HUES6 (cell line): ENCODE measurements around the gene XRCC6.
"Not testable (repeated sequence)": the region's sequence is repeated elsewhere in the genome, so short reads cannot be mapped to it uniquely, and the experiment has no call there.

Experiments used
- H3K27ac ChIP-seq: 2 replicates; pipeline ENCODE4 v1.7.0; 2013; ENCODE audit warnings: low read depth, mild to moderate bottlenecking, low read length, inconsistent platforms
- H3K27me3 ChIP-seq: 2 replicates; pipeline ENCODE4 v1.6.1; 2013; ENCODE audit warnings: low read length; ENCODE audit not compliant: control insufficient read depth, insufficient read depth
- H3K36me3 ChIP-seq: 2 replicates; pipeline ENCODE4 v1.6.1; 2013; ENCODE audit warnings: low read length; ENCODE audit not compliant: control insufficient read depth, insufficient read depth
- H3K4me1 ChIP-seq: 2 replicates; pipeline ENCODE4 v1.6.1; 2013; ENCODE audit warnings: low read length; ENCODE audit not compliant: control insufficient read depth, insufficient read depth
- H3K4me3 ChIP-seq: 2 replicates; pipeline ENCODE4 v1.5.1; 2013; ENCODE audit warnings: low read depth, low read length
- H3K9ac ChIP-seq: one replicate; pipeline ENCODE4 v1.6.1; 2013; ENCODE audit warnings: mild to moderate bottlenecking, low read length
- H3K9me3 ChIP-seq: 2 replicates; pipeline ENCODE4 v1.6.1; 2013; ENCODE audit warnings: low read depth, low read length; ENCODE audit not compliant: control insufficient read depth, insufficient read depth

XRCC6 gene

GRCh38 chr22:41582694-41583093, 38.4 kb upstream of the XRCC6 start:
- Histone ChIP-seq H3K27me3 (no peaks in the 10 kb centered on the region), H3K36me3 (peaks cover 12% of the 10 kb centered on the region), H3K9ac (no peak overlapping the region), H3K27ac (no peak overlapping the region), H3K4me1 (peaks cover 2% of the 10 kb centered on the region; the same call in 1 of the 2 replicates), H3K4me3 (no peak overlapping the region), H3K9me3 (no peaks in the 10 kb centered on the region)

DNA sequence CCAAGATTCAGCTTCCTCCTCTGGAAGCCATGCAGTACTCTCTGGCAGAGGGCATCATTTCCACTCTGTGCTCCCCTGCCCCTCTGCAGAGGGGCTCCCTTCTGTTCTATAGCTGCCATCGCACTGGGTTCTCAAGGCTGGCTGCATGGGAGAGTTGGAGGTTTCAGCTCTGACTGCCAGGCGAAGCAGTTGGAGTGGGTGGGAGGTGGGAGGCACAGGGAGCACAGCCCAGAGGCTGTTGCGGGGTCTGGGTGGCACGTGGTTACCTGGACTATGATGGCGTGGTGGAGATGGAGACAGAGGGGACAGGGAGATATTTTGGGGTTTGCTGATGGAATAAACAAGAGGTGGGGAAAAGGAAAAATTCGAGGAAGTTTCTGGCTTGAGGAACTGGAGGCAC, 36.2 kb upstream of the XRCC6 start:
- no peak overlapping the region for H3K9ac ChIP-seq
- H3K4me3 ChIP-seq: no peak overlapping the region
- H3K36me3 ChIP-seq: peaks cover 12% of the 10 kb centered on the region
- H3K4me1 ChIP-seq: peaks cover 12% of the 10 kb centered on the region; the same call in 1 of the 2 replicates
- H3K27me3 ChIP-seq: no peaks in the 10 kb centered on the region
- no peaks in the 10 kb centered on the region for H3K9me3 ChIP-seq
- no peak overlapping the region for H3K27ac ChIP-seq

- Histone ChIP-seq H3K9me3 (no peaks in the 10 kb centered on the region), H3K9ac (no peak overlapping the region), H3K27ac (no peak overlapping the region), H3K4me3 (no peak overlapping the region), H3K4me1 (peaks cover 12% of the 10 kb centered on the region; the same call in 1 of the 2 replicates), H3K27me3 (no peaks in the 10 kb centered on the region), H3K36me3 (peaks cover 12% of the 10 kb centered on the region)
Measured at GRCh38 chr22:41585898-41586297, 35.2 kb upstream of the XRCC6 start.

GRCh38 chr22:41587347-41587723, 33.8 kb upstream of the XRCC6 start:
- Histone ChIP-seq H3K27me3 (no peaks in the 10 kb centered on the region), H3K27ac (no peak overlapping the region), H3K9me3 (no peaks in the 10 kb centered on the region), H3K36me3 (peaks cover 10% of the 10 kb centered on the region), H3K4me3 (no peak overlapping the region), H3K4me1 (peaks cover 12% of the 10 kb centered on the region; the same call in 1 of the 2 replicates), H3K9ac (no peak overlapping the region)

- Histone ChIP-seq H3K36me3 (peaks cover 3% of the 10 kb centered on the region; the same call in 1 of the 2 replicates), H3K4me1 (peaks cover 10% of the 10 kb centered on the region; the same call in 1 of the 2 replicates), H3K9me3 (peaks cover 4% of the 10 kb centered on the region; the same call in 1 of the 2 replicates), H3K4me3 (peak within 1 kb of the TSS; percentile 95), H3K27me3 (no peaks in the 10 kb centered on the region), H3K9ac (peak within 1 kb of the TSS; percentile 71), H3K27ac (peak within 1 kb of the TSS; percentile 59; the same call in 1 of the 2 replicates)
Measured at GRCh38 chr22:41589391-41590241, 31.5 kb upstream of the XRCC6 start, which contains the start of gene PMM1. Gene PMM1, minus strand, starts transcription at chr22:41589840. Its CDS starts 35 bp downstream, at chr22:41589805.

GRCh38 chr22:41593336-41593960, 27.6 kb upstream of the XRCC6 start:
- H3K36me3 ChIP-seq, H3K9ac ChIP-seq, H3K27me3 ChIP-seq, H3K4me3 ChIP-seq, H3K27ac ChIP-seq, H3K9me3 ChIP-seq, H3K4me1 ChIP-seq: not testable (repeated sequence)

- Histone ChIP-seq H3K9me3 (peaks cover 4% of the 10 kb centered on the region; the same call in 1 of the 2 replicates), H3K27ac (no peak overlapping the region), H3K4me3 (no peak overlapping the region), H3K36me3 (peaks cover 7% of the 10 kb centered on the region), H3K27me3 (no peaks in the 10 kb centered on the region), H3K9ac (no peak overlapping the region), H3K4me1 (no peaks in the 10 kb centered on the region)
Measured at GRCh38 chr22:41595703-41596102, 25.4 kb upstream of the XRCC6 start.

DNA sequence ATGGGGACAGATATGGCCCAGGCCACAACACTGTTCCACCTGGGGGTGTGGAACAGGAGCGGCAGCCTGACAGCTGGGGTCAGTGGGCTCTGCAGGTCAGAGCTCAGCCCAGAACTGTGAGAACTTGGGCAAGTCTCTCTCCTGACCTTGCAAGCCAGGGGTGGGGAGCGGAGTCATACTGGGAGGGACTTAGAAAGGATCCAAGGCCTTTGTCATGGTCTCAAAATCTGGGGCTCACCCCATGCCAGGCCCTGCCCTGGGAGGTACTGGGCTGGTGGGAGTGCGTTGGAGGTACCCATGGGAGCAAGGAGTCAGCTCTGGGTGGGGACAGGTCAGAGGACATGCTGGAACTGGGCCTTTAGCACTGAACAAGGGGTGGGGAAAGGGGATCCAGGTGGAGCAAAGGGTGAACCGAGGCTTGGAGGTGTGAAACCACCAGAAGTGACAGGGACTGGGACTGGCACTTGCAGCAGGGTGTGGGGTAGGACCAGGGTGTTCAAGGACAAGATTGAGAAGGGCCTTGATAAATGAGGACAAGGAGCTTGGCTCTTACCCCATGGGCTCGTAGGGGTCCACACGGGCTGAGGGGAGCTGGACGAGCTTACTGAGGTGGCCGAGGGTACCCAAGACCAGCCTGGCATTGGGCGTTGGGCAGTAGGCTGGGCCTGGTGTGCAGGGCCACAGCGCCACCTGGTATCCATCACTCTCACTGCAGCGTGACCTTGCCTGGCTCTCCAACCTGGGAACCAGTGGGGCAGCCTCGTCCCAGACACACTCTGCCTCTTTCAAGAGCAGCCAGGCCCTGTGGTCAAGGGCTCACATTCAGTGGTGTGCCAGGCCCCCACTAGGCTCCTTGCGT, 24.1 kb upstream of the XRCC6 start:
- Histone ChIP-seq H3K27me3 (no peaks in the 10 kb centered on the region), H3K9ac (no peak overlapping the region), H3K4me1 (no peaks in the 10 kb centered on the region), H3K27ac (no peak overlapping the region), H3K36me3 (peaks cover 18% of the 10 kb centered on the region), H3K4me3 (no peak overlapping the region), H3K9me3 (peaks cover 4% of the 10 kb centered on the region; the same call in 1 of the 2 replicates)

DNA sequence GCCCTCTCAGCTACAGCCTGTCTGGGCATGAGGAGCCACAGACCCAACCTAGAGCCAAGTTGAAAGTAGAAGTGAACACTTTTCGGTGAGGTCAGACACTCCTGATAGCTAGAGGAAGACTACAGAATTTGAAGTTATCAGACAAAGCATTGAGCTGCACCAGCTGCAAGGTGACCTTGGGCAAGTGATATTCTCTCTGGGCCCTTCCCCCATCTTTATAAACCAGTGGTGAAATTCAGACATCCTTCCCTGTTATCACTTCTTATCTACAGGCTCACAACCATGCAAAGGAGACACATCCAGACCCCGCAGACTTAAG, 23.5 kb upstream of the XRCC6 start:
- H3K27ac ChIP-seq: no peak overlapping the region
- H3K4me1 ChIP-seq: no peaks in the 10 kb centered on the region
- peaks cover 24% of the 10 kb centered on the region for H3K36me3 ChIP-seq
- no peak overlapping the region for H3K9ac ChIP-seq
- H3K27me3 ChIP-seq: no peaks in the 10 kb centered on the region
- peaks cover 4% of the 10 kb centered on the region; the same call in 1 of the 2 replicates for H3K9me3 ChIP-seq
- H3K4me3 ChIP-seq: no peak overlapping the region

DNA sequence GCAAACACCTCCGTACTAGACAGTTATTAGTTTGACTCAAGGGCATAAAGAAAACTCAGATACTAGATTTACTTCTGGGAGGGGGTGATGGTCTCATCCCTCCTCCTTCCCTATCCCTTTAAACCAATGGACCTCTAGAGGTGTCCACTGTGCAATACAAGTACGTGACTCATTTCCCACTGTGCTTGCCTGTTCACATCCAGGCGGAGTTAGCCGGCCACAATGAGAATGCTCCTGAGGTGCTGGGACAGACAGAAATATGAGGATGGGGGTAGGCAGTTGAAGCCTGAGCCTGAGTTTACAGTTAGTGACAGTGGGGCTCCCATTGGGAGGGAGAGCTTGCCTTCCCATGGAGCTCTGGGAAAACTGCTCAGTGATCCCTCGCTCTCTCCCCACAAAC, 23.0 kb upstream of the XRCC6 start:
- Histone ChIP-seq H3K4me1 (no peaks in the 10 kb centered on the region), H3K9me3 (peaks cover 1% of the 10 kb centered on the region; the same call in 1 of the 2 replicates), H3K9ac (no peak overlapping the region), H3K36me3 (peaks cover 29% of the 10 kb centered on the region), H3K27me3 (no peaks in the 10 kb centered on the region), H3K4me3 (no peak overlapping the region), H3K27ac (no peak overlapping the region)
